GM21723 (cell line): ENCODE data around the gene TYW1B.
"Not testable (repeated sequence)": the region's sequence is repeated elsewhere in the genome, so short reads cannot be mapped to it uniquely, and the experiment has no call there.

Source experiments
- ATAC-seq: cut with Tn5 transposase; IDR thresholded peaks from one replicate; pipeline ENCODE4 v1.9.1; 2021; ENCODE audit warnings: mild to moderate bottlenecking, moderate library complexity; ENCODE audit not compliant: unreplicated experiment

Gene TYW1B

GRCh38 chr7:72580142-72580770, 247.7 kb downstream of the TYW1B start:
- ATAC-seq, result not testable (repeated sequence)

GRCh38 chr7:72577107-72577506, 250.9 kb downstream of the TYW1B start:
- no peak for ATAC-seq

- ATAC-seq, result not testable (repeated sequence)
Measured at GRCh38 chr7:72561988-72562387, 266.0 kb downstream of the TYW1B start.

- ATAC-seq, result not testable (repeated sequence)
Measured at GRCh38 chr7:72559546-72559945, 268.5 kb downstream of the TYW1B start.

- ATAC-seq, result not testable (repeated sequence)
Measured at GRCh38 chr7:72556733-72557132, 271.3 kb downstream of the TYW1B start.

- not testable (repeated sequence) for ATAC-seq
Measured at GRCh38 chr7:72555238-72555637, 272.8 kb downstream of the TYW1B start.

- ATAC-seq, result not testable (repeated sequence)
Measured at GRCh38 chr7:72554401-72554800, 273.6 kb downstream of the TYW1B start.

GRCh38 chr7:72550454-72550853, 277.5 kb downstream of the TYW1B start:
- not testable (repeated sequence) for ATAC-seq

- not testable (repeated sequence) for ATAC-seq
Measured at GRCh38 chr7:72546586-72547237, 281.3 kb downstream of the TYW1B start.

GRCh38 chr7:72544531-72544930, 283.5 kb downstream of the TYW1B start:
- ATAC-seq, result not testable (repeated sequence)

- no peak for ATAC-seq
Measured at GRCh38 chr7:72540923-72541322, 287.1 kb downstream of the TYW1B start.

- ATAC-seq, result no peak
Measured at GRCh38 chr7:72540106-72540611, 287.8 kb downstream of the TYW1B start.

- no peak for ATAC-seq
Measured at GRCh38 chr7:72539702-72540101, 288.3 kb downstream of the TYW1B start.

GRCh38 chr7:72538856-72539255, 289.1 kb downstream of the TYW1B start:
- no peak for ATAC-seq

- no peak for ATAC-seq
Measured at GRCh38 chr7:72538147-72538546, 289.9 kb downstream of the TYW1B start.

- not testable (repeated sequence) for ATAC-seq
Measured at GRCh38 chr7:72536038-72536437, 292.0 kb downstream of the TYW1B start.

GRCh38 chr7:72531048-72531447, 297.0 kb downstream of the TYW1B start:
- not testable (repeated sequence) for ATAC-seq
